Measurements from ENCODE around the gene RACK1. TPM values are rescaled to one million over a fixed set of nuclear protein-coding genes. Genes with fewer than 3 reads are reported as not detected.

RACK1 gene
- total and polyA plus RNA-seq, 2 donors (not counting 3 experiments of a cell fraction or from before 2014, with no cell fraction given) = 1,910 to 5,629 TPM

DNA sequence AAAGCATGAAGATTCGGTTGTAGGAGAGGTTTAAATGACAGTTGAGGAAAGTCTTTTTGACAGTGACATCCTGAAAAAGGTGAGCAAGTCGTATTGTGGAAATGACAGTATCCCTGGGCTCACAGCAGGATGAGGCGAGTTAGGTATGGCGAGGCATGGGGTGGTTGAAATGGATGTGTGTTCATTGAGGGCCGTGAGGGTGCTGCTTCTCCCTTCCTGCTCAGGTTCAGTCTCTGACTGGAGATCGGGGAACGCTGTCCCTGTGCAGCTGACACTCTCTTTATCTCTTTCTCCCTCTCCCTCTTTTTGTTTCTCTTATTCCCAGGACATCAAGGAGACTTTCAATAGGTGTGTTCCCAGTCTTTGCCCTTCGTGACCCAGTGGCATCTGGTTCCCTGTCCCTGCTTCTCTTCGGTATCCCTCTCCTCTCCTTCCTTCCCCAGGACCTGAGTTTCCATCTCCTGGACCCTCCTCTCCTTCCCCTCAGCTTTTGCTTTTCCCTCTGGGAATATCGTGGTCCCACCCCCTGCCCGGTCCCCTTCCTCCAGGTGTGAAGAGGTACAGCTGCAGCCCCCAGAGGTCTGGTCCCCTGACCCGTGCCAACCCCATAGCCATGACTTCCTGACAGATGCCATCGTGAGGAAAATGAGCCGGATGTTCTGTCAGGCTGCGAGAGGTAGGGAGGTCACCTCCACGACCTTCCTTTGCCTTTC, 10.5 kb downstream of the RACK1 start:
- no peak overlapping the region for H3K4me3 ChIP-seq (replicated peaks in 1 of 3; ENCODE audit: insufficient read depth in 1 of 3, low read depth in 1 of 3, low read length in 3 of 3)
- CTCF ChIA-PET = interaction anchor here (1.0 kb wide), 1 partner anchor 11 kb away, joined by 3 read pairs; no protein-coding TSS in a partner anchor

DNA sequence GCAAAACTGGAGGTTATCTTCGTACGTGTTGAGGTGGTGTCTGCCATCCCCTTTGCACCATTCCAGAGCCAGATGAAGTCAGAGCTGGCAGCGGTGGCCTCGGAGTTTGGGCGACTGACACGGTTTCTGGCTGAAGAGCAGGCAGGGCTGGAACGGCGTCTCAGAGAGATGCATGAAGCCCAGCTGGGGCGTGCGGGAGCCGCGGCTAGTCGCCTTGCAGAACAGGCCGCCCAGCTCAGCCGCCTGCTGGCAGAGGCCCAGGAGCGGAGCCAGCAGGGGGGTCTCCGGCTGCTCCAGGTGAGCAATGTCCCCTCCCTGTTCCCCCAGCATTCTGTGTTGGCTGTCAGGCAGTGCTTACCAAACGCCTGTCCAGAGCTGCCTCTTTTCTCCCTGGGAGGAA, 11.1 kb downstream of the RACK1 start:
- Histone ChIP-seq H3K27ac (ENCODE audit: insufficient read depth, low read depth, low read length) (no peak overlapping the region), H3K4me3 (replicated peaks in 1 of 3; ENCODE audit: insufficient read depth in 1 of 3, low read depth in 1 of 3, low read length in 3 of 3) (no peak overlapping the region), H3K4me1 (ENCODE audit: control insufficient read depth, extremely low read depth, insufficient read depth, low read length) (peaks cover 2% of the 10 kb centered on the region), H3K9me3 (replicated peaks; ENCODE audit: control insufficient read depth, insufficient read depth, low read length) (no peaks in the 10 kb centered on the region), H4K20me1 (replicated peaks; ENCODE audit: control insufficient read depth, extremely low read depth, insufficient read depth, low read length) (peaks cover 2% of the 10 kb centered on the region), H3K79me2 (ENCODE audit: control insufficient read depth, insufficient read depth, low read length) (peaks cover 5% of the 10 kb centered on the region), H3K36me3 (ENCODE audit: control insufficient read depth in 2 of 2, extremely low read depth in 1 of 2, insufficient read depth in 2 of 2, low read length in 2 of 2) (peaks cover 21 to 37% of the 10 kb centered on the region in 2 experiments), H3K9ac (replicated peaks; ENCODE audit: extremely low read depth, insufficient read depth, low read length) (no peak overlapping the region), H2AFZ (ENCODE audit: low read depth, low read length) (no peak overlapping the region), H3K4me2 (ENCODE audit: insufficient read depth, low read length) (no peak overlapping the region), H3K9me1 (replicated peaks; ENCODE audit: control insufficient read depth, extremely low read depth, insufficient read depth, low read length) (no peaks in the 10 kb centered on the region), H3K27me3 (ENCODE audit: control insufficient read depth in 2 of 2, insufficient read depth in 2 of 2, low read length in 2 of 2) (no peaks in the 10 kb centered on the region)
- TF ChIP-seq GATA2 (IDR thresholded peaks at IDR 0.05; ENCODE audit: insufficient read depth, insufficient read length, low read depth, low read length) (no peak), POLR2AphosphoS5 (IDR thresholded peaks at IDR 0.05; ENCODE audit: insufficient read depth, low read depth, low read length) (no peak), FOS (IDR thresholded peaks at IDR 0.05; ENCODE audit: borderline replicate concordance, insufficient read depth, low read length) (no peak), JUN (IDR thresholded peaks at IDR 0.05; ENCODE audit: borderline replicate concordance, insufficient read depth, insufficient read length, low read depth) (no peak), EZH2 (IDR thresholded peaks at IDR 0.05; ENCODE audit: borderline replicate concordance, low read depth, low read length, severe bottlenecking) (no peak), POLR2A (IDR thresholded peaks at IDR 0.05; ENCODE audit: low read depth, low read length) (no peak), MYC (IDR thresholded peaks at IDR 0.05; ENCODE audit: low read depth, low read length) (no peak)
- TF ChIP-seq, protein P1, sequence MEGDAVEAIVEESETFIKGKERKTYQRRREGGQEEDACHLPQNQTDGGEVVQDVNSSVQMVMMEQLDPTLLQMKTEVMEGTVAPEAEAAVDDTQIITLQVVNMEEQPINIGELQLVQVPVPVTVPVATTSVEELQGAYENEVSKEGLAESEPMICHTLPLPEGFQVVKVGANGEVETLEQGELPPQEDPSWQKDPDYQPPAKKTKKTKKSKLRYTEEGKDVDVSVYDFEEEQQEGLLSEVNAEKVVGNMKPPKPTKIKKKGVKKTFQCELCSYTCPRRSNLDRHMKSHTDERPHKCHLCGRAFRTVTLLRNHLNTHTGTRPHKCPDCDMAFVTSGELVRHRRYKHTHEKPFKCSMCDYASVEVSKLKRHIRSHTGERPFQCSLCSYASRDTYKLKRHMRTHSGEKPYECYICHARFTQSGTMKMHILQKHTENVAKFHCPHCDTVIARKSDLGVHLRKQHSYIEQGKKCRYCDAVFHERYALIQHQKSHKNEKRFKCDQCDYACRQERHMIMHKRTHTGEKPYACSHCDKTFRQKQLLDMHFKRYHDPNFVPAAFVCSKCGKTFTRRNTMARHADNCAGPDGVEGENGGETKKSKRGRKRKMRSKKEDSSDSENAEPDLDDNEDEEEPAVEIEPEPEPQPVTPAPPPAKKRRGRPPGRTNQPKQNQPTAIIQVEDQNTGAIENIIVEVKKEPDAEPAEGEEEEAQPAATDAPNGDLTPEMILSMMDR (IDR thresholded peaks at IDR 0.05; ENCODE audit: extremely low read depth in 1 of 2, insufficient read depth in 1 of 2, low read depth in 1 of 2, low read length in 2 of 2) = no peak
- TF ChIP-seq, protein P2, sequence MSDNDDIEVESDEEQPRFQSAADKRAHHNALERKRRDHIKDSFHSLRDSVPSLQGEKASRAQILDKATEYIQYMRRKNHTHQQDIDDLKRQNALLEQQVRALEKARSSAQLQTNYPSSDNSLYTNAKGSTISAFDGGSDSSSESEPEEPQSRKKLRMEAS (IDR thresholded peaks at IDR 0.05; ENCODE audit: insufficient read depth, insufficient read length) = no peak
- intact Hi-C loops (cut with micrococcal nuclease) (no loop called here), dilution Hi-C loops (cut with MboI; ENCODE audit: extremely low pct_ligation_motif_present, low sequenced_read_pairs) (no loop called here)
- ChIA-PET CTCF (interaction anchor here (1.0 kb wide), 1 partner anchor 10 kb away, joined by 3 read pairs; no protein-coding TSS in a partner anchor), POLR2A (no interaction called here)
- FAIRE-seq (no peak), DNase-seq (ENCODE audit: low read depth, low spot score) (no peak)
- no TSS peak for BruUV-seq (replicated peaks)

More for the DNA sequence above, 10.5 kb downstream of the RACK1 start:
- H4K20me1 ChIP-seq (replicated peaks; ENCODE audit: control insufficient read depth, extremely low read depth, insufficient read depth, low read length) = peaks cover 2% of the 10 kb centered on the region
- FAIRE-seq = no peak
- no peak for TF ChIP-seq JUN (IDR thresholded peaks at IDR 0.05; ENCODE audit: borderline replicate concordance, insufficient read depth, insufficient read length, low read depth)
- no peak for TF ChIP-seq MYC (IDR thresholded peaks at IDR 0.05; ENCODE audit: low read depth, low read length)
- no peak for TF ChIP-seq FOS (IDR thresholded peaks at IDR 0.05; ENCODE audit: borderline replicate concordance, insufficient read depth, low read length)
- intact Hi-C loops (cut with micrococcal nuclease) = no loop called here
- no peak overlapping the region for H2AFZ ChIP-seq (ENCODE audit: low read depth, low read length)
- no peaks in the 10 kb centered on the region for H3K27me3 ChIP-seq (ENCODE audit: control insufficient read depth in 2 of 2, insufficient read depth in 2 of 2, low read length in 2 of 2)
- H3K9me1 ChIP-seq (replicated peaks; ENCODE audit: control insufficient read depth, extremely low read depth, insufficient read depth, low read length) = no peaks in the 10 kb centered on the region
- no peaks in the 10 kb centered on the region for H3K9me3 ChIP-seq (replicated peaks; ENCODE audit: control insufficient read depth, insufficient read depth, low read length)
- H3K27ac ChIP-seq (ENCODE audit: insufficient read depth, low read depth, low read length) = no peak overlapping the region
- DNase-seq (ENCODE audit: low read depth, low spot score) = no peak
- BruUV-seq (replicated peaks) = no TSS peak
- POLR2A ChIA-PET = no interaction called here
- dilution Hi-C loops (cut with MboI; ENCODE audit: extremely low pct_ligation_motif_present, low sequenced_read_pairs) = no loop called here
- peaks cover 26 to 43% of the 10 kb centered on the region in 2 experiments for H3K36me3 ChIP-seq (ENCODE audit: control insufficient read depth in 2 of 2, extremely low read depth in 1 of 2, insufficient read depth in 2 of 2, low read length in 2 of 2)
- H3K4me1 ChIP-seq (ENCODE audit: control insufficient read depth, extremely low read depth, insufficient read depth, low read length) = peaks cover 2% of the 10 kb centered on the region
- H3K79me2 ChIP-seq (ENCODE audit: control insufficient read depth, insufficient read depth, low read length) = peaks cover 10% of the 10 kb centered on the region
- H3K9ac ChIP-seq (replicated peaks; ENCODE audit: extremely low read depth, insufficient read depth, low read length) = no peak overlapping the region
- no peak overlapping the region for H3K4me2 ChIP-seq (ENCODE audit: insufficient read depth, low read length)

Measured in endothelial cell of umbilical vein (primary cell).